Panc1 (cell line): Measurements from ENCODE around the gene OTC. TPM values are rescaled to one million over a fixed set of nuclear protein-coding genes. Genes with fewer than 3 reads are reported as not detected.

Experiments
- ATAC-seq: fragments of 200-7000 bp; cut with Tn5 transposase; 2 replicates; pipeline ENCODE4 v1.9.1; 2020; ENCODE audit warnings: mild to moderate bottlenecking, moderate library complexity
- BruUV-seq: library from RNA; stranded (reverse); fragments of 400-500 nt; replicated peaks from 2 replicates; lab custom pipeline; 2021; lab: Mats Ljungman, UMichigan
- CTCF ChIA-PET: fragments of 300-600 bp; sonication (Branson Sonifier 250); formaldehyde crosslinking; loops from one replicate; lab custom pipeline; 2022; ENCODE audit warnings: antibody characterized with exemption; lab: Charles Lee
- POLR2A ChIA-PET: fragments of 300-600 bp; sonication (Branson Sonifier 250); formaldehyde crosslinking; loops from one replicate; lab custom pipeline; 2022; ENCODE audit warnings: antibody characterized with exemption; lab: Charles Lee
- DNase-seq: peaks from one replicate; pipeline ENCODE4 v3.0.0-alpha.2; 2010; ENCODE audit warnings: low read depth, low spot score
- H3K27ac ChIP-seq: 2 replicates; pipeline ENCODE4 v1.5.1; 2011; ENCODE audit warnings: mild to moderate bottlenecking, low read length, inconsistent platforms
- H3K27me3 ChIP-seq: fragments of 200-500 bp; sonication (Bioruptor generic); 2 replicates; pipeline ENCODE4 v1.6.0; 2014; ENCODE audit warnings: low read length, inconsistent platforms; ENCODE audit not compliant: control insufficient read depth, insufficient read depth
- H3K36me3 ChIP-seq: fragments of 200-500 bp; sonication (Bioruptor generic); 2 replicates; pipeline ENCODE4 v1.5.1; 2014; ENCODE audit warnings: inconsistent platforms, mild to moderate bottlenecking, low read length, moderate library complexity; ENCODE audit not compliant: control insufficient read depth, insufficient read depth
- H3K4me1 ChIP-seq: 2 replicates; pipeline ENCODE4 v1.5.1; 2011; ENCODE audit warnings: inconsistent platforms, mild to moderate bottlenecking, low read length, moderate library complexity; ENCODE audit not compliant: control insufficient read depth, insufficient read depth
- H3K4me3 ChIP-seq, 2 experiments: 2 replicates each; pipeline ENCODE4 v1.5.1; 2011 to 2012; ENCODE audit warnings: low read depth in 2 of 2, low read length in 2 of 2, mild to moderate bottlenecking in 2 of 2, inconsistent platforms in 1 of 2, moderate library complexity in 1 of 2
- H3K9me3 ChIP-seq: fragments of 200-500 bp; sonication (Bioruptor generic); 2 replicates; pipeline ENCODE4 v1.5.1; 2014; ENCODE audit warnings: low read depth, mild to moderate bottlenecking, inconsistent platforms, low read length, moderate library complexity; ENCODE audit not compliant: control insufficient read depth, insufficient read depth
- CTCF ChIP-seq: fragments of 450-650 bp; IDR thresholded peaks from 2 replicates; pipeline ENCODE4 v1.5.1; 2017; ENCODE audit warnings: mild to moderate bottlenecking
- POLR2AphosphoS5 ChIP-seq: IDR thresholded peaks from 2 replicates; pipeline ENCODE4 v1.6.1; 2012; ENCODE audit warnings: mild to moderate bottlenecking, low read depth, low read length, moderate library complexity
- REST ChIP-seq, 2 experiments: IDR thresholded peaks; 2 replicates each; pipeline ENCODE4 v1.6.1; 2011 to 2012; ENCODE audit warnings: low read depth in 2 of 2, control low read depth in 1 of 2, low read length in 1 of 2, mild to moderate bottlenecking in 1 of 2, moderate library complexity in 1 of 2; ENCODE audit not compliant: insufficient read depth in 1 of 2
- SIN3A ChIP-seq: IDR thresholded peaks from 2 replicates; pipeline ENCODE4 v1.6.1; 2012; ENCODE audit warnings: low read depth, mild to moderate bottlenecking, low read length, moderate library complexity, borderline replicate concordance; ENCODE audit not compliant: insufficient read depth
- TCF7L2 ChIP-seq: IDR thresholded peaks from 2 replicates; pipeline ENCODE4 v1.6.1; 2011; ENCODE audit warnings: mild to moderate bottlenecking, low read depth, low read length, inconsistent platforms
- in situ Hi-C: cut with HindIII; loops from 2 replicates; pipeline ENCODE4 v1.10.0; 2016; ENCODE audit warnings: low sequenced_read_pairs, low pct_unique_long_range_greater_than_20kb
- intact Hi-C: fragments of 100-400 bp; cut with micrococcal nuclease; formaldehyde crosslinking; loops from one replicate; pipeline ENCODE4 v1.10.0; 2022; ENCODE audit not compliant: unreplicated experiment
- total RNA-seq: library from RNA; stranded (reverse); gene quantifications from one replicate; pipeline ENCODE4 v1.2.1, GENCODE V29; 2021; ENCODE audit not compliant: unreplicated experiment

OTC gene
- total RNA-seq, 1 experiment from 2014 or later = not detected

GRCh38 chrX:38320819-38321218 is 31.6 kb upstream of the OTC start:
- in situ Hi-C loops = no loop called here
- no TSS peak for BruUV-seq

GRCh38 chrX:38326086-38326485 is 26.3 kb upstream of the OTC start:
- POLR2A ChIA-PET = no interaction called here
- Histone ChIP-seq H3K27ac (peak overlapping the region; percentile 57), H3K4me1 (no peaks in the 10 kb centered on the region), H3K9me3 (no peaks in the 10 kb centered on the region), H3K27me3 (no peaks in the 10 kb centered on the region), H3K4me3 (peak overlapping the region; percentile 53 to 60), H3K36me3 (no peaks in the 10 kb centered on the region)
- CTCF ChIA-PET = no interaction called here
- BruUV-seq = TSS peak; percentile 73
- ATAC-seq (no peak), DNase-seq (no peak)
- TF ChIP-seq REST (IDR thresholded peaks at IDR 0.05; ENCODE audit: insufficient read depth in 1 of 2, low read depth in 2 of 2, low read length in 1 of 2) (no peak), TCF7L2 (no peak), CTCF (no peak), SIN3A (no peak), POLR2AphosphoS5 (no peak)
- in situ Hi-C loops (no loop called here), intact Hi-C loops (no loop called here)

More at GRCh38 chrX:38320819-38321218, 31.6 kb upstream of the OTC start:
- no peaks in the 10 kb centered on the region for H3K9me3 ChIP-seq
- ATAC-seq (no peak), DNase-seq (no peak)
- H3K36me3 ChIP-seq = no peaks in the 10 kb centered on the region
- no peaks in the 10 kb centered on the region for H3K27me3 ChIP-seq
- H3K4me1 ChIP-seq = no peaks in the 10 kb centered on the region
- TF ChIP-seq CTCF (no peak), TCF7L2 (no peak), REST (IDR thresholded peaks at IDR 0.05; ENCODE audit: insufficient read depth in 1 of 2, low read depth in 2 of 2, low read length in 1 of 2) (no peak), SIN3A (no peak), POLR2AphosphoS5 (no peak)
- intact Hi-C loops = no loop called here
- H3K27ac ChIP-seq = no peak overlapping the region
- POLR2A ChIA-PET = no interaction called here
- CTCF ChIA-PET = no interaction called here
- H3K4me3 ChIP-seq = no peak overlapping the region
